ENCODE results near the gene FN1.

The FN1 gene

DNA sequence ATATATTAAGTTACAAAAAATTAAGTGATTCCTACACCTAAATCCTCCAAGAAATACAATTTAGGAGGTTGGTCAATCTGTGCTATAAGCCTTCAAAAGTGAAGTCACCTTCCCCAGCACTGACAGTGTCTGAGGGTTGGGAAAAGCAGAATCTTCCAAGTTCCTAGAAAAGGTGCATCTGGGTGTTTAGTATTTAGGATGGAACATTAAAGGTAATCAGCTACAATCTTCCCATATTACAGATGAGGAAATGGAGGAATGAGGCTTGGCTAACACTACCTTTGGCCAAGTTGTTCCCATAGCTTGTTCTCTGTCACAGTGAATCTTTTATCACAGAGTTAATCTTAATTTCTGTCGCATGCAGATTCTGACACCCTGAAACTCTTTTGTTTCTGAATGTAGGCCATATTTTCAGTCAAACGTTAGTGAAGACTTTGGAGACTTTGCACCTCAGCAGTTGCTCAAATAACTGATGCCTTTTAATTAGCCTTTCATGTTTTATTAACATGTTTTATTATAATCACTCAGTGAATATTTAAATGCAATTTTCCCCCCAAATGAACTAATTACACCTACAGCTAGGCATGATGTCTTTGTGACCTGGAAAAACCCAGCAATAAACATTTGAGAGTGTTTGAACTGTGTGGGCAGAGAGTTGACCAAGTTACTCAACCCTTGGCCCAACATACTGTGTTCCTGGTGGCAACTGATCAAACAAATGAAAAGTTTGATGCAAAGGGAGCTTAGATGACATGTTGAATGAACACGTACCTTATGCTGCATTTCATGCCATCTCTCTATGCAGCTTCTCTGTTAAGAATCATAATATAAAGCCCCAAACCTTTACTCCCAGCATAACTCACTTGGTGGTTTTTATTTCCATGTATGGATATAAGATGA is 17.6 kb downstream of the FN1 start:
- TF ChIP-seq, protein P1, sequence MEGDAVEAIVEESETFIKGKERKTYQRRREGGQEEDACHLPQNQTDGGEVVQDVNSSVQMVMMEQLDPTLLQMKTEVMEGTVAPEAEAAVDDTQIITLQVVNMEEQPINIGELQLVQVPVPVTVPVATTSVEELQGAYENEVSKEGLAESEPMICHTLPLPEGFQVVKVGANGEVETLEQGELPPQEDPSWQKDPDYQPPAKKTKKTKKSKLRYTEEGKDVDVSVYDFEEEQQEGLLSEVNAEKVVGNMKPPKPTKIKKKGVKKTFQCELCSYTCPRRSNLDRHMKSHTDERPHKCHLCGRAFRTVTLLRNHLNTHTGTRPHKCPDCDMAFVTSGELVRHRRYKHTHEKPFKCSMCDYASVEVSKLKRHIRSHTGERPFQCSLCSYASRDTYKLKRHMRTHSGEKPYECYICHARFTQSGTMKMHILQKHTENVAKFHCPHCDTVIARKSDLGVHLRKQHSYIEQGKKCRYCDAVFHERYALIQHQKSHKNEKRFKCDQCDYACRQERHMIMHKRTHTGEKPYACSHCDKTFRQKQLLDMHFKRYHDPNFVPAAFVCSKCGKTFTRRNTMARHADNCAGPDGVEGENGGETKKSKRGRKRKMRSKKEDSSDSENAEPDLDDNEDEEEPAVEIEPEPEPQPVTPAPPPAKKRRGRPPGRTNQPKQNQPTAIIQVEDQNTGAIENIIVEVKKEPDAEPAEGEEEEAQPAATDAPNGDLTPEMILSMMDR (IDR thresholded peaks at IDR 0.05; ENCODE audit: extremely low read depth, insufficient read depth, missing control alignments) = no peak
- in situ Hi-C loops (cut with MboI; ENCODE audit: low pct_unique_long_range_greater_than_20kb, low sequenced_read_pairs, unreplicated experiment) = no loop called here
- no peak for DNase-seq (ENCODE audit: low spot score)

DNA sequence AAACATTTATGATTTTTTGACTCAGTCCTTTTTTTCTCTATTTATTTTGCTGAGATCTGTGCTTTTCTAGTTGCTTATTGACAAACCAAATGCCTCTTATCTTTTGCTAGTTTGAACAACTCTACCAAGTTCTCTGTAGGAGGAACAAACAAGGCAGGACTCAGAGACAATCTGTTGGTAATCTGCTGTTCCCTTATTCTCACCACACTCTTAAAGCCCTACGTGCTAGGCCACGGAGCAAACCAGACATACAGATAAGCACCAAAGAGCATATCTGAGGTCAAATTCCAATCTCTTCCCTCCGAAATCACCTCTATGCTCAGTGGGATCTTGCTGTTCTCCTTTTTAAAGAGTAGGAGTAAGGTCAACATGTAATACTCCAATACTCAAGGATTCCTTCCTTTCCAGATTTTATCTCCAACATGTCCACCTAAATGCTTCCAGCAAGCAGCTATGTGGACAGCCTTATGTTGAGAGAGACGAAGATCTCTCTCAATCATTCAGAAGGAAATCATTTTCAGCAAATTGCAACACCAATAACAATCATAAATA is 18.4 kb downstream of the FN1 start:
- in situ Hi-C loops (cut with MboI; ENCODE audit: low pct_unique_long_range_greater_than_20kb, low sequenced_read_pairs, unreplicated experiment) = no loop called here
- DNase-seq (ENCODE audit: low spot score) = no peak
- TF ChIP-seq, protein P1 (IDR thresholded peaks at IDR 0.05; ENCODE audit: extremely low read depth, insufficient read depth, missing control alignments) = no peak

DNA sequence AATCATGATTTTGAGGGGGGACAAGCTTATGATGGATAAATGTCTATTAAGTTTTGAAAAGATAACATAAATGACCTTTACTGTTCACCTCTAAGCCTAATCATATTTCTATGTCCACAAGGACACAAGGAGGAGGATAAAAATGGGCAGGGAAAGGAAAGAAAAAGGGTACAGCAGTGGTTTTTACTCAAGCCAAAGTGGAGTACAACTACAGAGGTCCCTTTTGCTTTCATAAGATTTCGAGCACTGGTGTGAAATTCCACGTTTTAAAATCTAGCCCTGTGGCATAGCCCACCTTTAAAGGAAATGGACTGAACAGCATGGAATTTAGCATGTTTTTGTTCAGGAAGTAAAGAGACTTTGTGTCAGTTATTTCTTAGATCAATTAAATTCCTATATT is 19.2 kb downstream of the FN1 start:
- in situ Hi-C loops (cut with MboI; ENCODE audit: low pct_unique_long_range_greater_than_20kb, low sequenced_read_pairs, unreplicated experiment) = no loop called here
- TF ChIP-seq, protein P1 (IDR thresholded peaks at IDR 0.05; ENCODE audit: extremely low read depth, insufficient read depth, missing control alignments) = no peak
- no peak for DNase-seq (ENCODE audit: low spot score)

DNA sequence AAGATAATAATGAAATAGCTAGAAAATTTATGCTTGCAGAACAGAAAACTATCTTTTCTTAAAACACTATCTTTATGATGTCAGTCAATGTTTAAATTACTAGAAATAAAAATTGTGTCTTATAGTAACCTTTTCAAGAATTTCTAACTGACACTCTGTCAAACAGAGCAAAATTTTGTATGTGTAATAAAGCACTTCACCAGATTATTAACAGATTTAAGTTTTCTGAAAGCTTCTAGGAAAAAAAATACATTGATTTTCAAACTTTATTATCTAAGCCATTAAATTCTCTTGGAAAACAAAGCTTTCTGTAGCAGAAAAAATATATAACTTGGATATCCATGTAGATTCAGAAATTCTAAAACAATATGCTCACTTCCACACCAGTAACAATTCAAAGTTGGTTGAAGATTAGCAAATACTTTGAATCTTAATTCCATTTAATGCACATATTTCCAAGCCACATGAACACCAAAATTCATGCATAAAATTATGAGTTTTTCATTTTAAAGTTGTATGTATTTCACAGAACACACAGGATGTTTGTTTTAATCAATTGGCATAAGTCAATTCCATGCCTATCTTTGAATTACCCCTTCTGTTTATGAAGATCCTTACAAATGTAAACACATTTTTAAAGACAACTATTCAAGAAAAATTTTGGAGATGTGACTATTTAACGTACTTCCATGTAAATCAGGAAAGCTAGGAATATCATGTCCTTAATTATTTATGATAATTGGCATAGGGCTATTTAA is 19.9 kb downstream of the FN1 start:
- TF ChIP-seq, protein P1 (IDR thresholded peaks at IDR 0.05; ENCODE audit: extremely low read depth, insufficient read depth, missing control alignments) = no peak
- no peak for DNase-seq (ENCODE audit: low spot score)
- in situ Hi-C loops (cut with MboI; ENCODE audit: low pct_unique_long_range_greater_than_20kb, low sequenced_read_pairs, unreplicated experiment) = no loop called here

DNA sequence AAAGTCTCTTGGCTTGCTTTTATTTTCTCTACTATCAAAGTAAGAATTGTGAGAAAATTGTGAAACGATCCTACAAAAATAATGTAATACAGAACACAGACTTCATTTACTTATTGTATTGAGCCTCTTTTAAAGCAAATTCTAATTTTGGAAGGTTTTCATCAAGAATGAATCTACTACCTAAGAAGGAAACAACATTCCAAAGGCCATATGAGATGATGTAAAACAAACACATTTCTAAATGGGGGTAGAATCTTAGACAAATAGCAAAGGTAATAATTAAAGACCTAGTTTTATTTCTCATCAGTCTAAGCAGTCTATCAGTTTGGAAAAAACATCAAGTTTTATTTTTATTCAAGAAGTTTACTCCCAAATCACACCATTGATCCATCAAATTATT is 20.6 kb downstream of the FN1 start:
- TF ChIP-seq, protein P1 (IDR thresholded peaks at IDR 0.05; ENCODE audit: extremely low read depth, insufficient read depth, missing control alignments) = no peak
- DNase-seq (ENCODE audit: low spot score) = no peak
- in situ Hi-C loops (cut with MboI; ENCODE audit: low pct_unique_long_range_greater_than_20kb, low sequenced_read_pairs, unreplicated experiment) = no loop called here

DNA sequence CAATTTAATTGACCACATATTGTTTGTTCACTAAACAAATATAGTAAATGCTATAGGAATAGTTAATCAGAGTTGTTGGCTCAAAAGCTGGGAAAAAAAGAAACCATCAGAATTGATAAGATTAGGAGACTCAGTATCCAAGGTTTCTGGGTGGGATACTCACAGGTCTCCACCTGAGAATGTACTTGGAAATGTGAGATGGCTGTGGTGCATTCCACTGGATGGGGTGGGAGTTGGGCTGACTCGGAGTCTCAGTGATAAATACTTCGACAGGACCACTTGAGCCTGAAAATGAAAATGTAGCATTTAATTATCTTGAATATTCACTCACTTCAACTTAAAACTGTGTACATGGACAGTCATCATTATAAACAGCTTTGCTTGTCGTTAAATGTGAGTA is 21.2 kb downstream of the FN1 start:
- in situ Hi-C loops (cut with MboI; ENCODE audit: low pct_unique_long_range_greater_than_20kb, low sequenced_read_pairs, unreplicated experiment) = no loop called here
- TF ChIP-seq, protein P1 (IDR thresholded peaks at IDR 0.05; ENCODE audit: extremely low read depth, insufficient read depth, missing control alignments) = no peak
- no peak for DNase-seq (ENCODE audit: low spot score)

Measured in GM13977 (cell line).